NCI-H69 (cell line): ENCODE measurements around the gene SERINC5.
"Not testable (repeated sequence)": the region's sequence is repeated elsewhere in the genome, so short reads cannot be mapped to it uniquely, and the experiment has no call there.

Source experiments
- DNase-seq: peaks from one replicate; lab custom pipeline; 2025; lab: John Stamatoyannopoulos, UW

SERINC5 gene

GRCh38 chr5:80136798-80137197 lies 119.0 kb downstream of the SERINC5 start:
- not testable (repeated sequence) for DNase-seq

- DNase-seq: no peak
Measured at GRCh38 chr5:80134876-80135275, 121.0 kb downstream of the SERINC5 start.

- no peak for DNase-seq
Measured at GRCh38 chr5:80129146-80129545, 126.7 kb downstream of the SERINC5 start.

GRCh38 chr5:80128141-80128540 lies 127.7 kb downstream of the SERINC5 start:
- DNase-seq: peak; percentile 65

- DNase-seq: no peak
Measured at GRCh38 chr5:80127116-80127552, 128.7 kb downstream of the SERINC5 start.

- no peak for DNase-seq
Measured at GRCh38 chr5:80125962-80126480, 129.8 kb downstream of the SERINC5 start.

GRCh38 chr5:80125022-80125961 lies 130.6 kb downstream of the SERINC5 start:
- no peak for DNase-seq

- DNase-seq: no peak
Measured at GRCh38 chr5:80124121-80124918, 131.5 kb downstream of the SERINC5 start.

- no peak for DNase-seq
Measured at GRCh38 chr5:80122579-80122978, 133.3 kb downstream of the SERINC5 start.

GRCh38 chr5:80119372-80119771 lies 136.5 kb downstream of the SERINC5 start:
- no peak for DNase-seq

GRCh38 chr5:80117446-80117845 lies 138.4 kb downstream of the SERINC5 start:
- no peak for DNase-seq

GRCh38 chr5:80116465-80116864 lies 139.4 kb downstream of the SERINC5 start:
- peak; percentile 65 for DNase-seq

- no peak for DNase-seq
Measured at GRCh38 chr5:80116000-80116399, 139.8 kb downstream of the SERINC5 start.

GRCh38 chr5:80114860-80115259 lies 141.0 kb downstream of the SERINC5 start:
- peak; percentile 52 for DNase-seq

- not testable (repeated sequence) for DNase-seq
Measured at GRCh38 chr5:80111376-80111990, 144.4 kb downstream of the SERINC5 start.

- DNase-seq: peak; percentile 90
Measured at GRCh38 chr5:80109646-80110478, 146.0 kb downstream of the SERINC5 start.

GRCh38 chr5:80106916-80107315 lies 148.9 kb downstream of the SERINC5 start:
- DNase-seq: no peak

- DNase-seq: no peak
Measured at GRCh38 chr5:80105698-80106439, 150.0 kb downstream of the SERINC5 start.

- no peak for DNase-seq
Measured at GRCh38 chr5:80103371-80103770, 152.5 kb downstream of the SERINC5 start.

- no peak for DNase-seq
Measured at GRCh38 chr5:80101993-80102392, 153.9 kb downstream of the SERINC5 start.
